Sigmoid colon (tissue), 7 donors: ENCODE data around the gene TMEM220. TPM values are rescaled to one million over a fixed set of nuclear protein-coding genes. Genes with fewer than 3 reads are reported as not detected.
"Not testable (repeated sequence)": the region's sequence is repeated elsewhere in the genome, so short reads cannot be mapped to it uniquely, and the experiment has no call there.

Experiments
- DNase-seq: peaks from one replicate; pipeline ENCODE4 v3.0.0-alpha.2; 2019
- H3K27ac ChIP-seq, 4 donors: fragments of 200-600 bp; sonication (generic); one replicate each; pipeline ENCODE4 v1.5.1; 2016 to 2019; ENCODE audit warnings: mild to moderate bottlenecking in 1 of 4
- H3K27me3 ChIP-seq, 3 donors: fragments of 200-600 bp; sonication (generic); one replicate each; pipeline ENCODE4 v1.5.1; 2019; ENCODE audit warnings: mild to moderate bottlenecking in 1 of 3
- H3K36me3 ChIP-seq, 4 donors: fragments of 200-600 bp; sonication (generic); one replicate each; pipeline ENCODE4 v1.5.1; 2016 to 2019
- H3K4me1 ChIP-seq, 4 donors: fragments of 200-600 bp; sonication (generic); one replicate each; pipeline ENCODE4 v1.5.1; 2017 to 2019
- H3K4me3 ChIP-seq, 4 donors: fragments of 200-600 bp; sonication (generic); one replicate each; pipeline ENCODE4 v1.5.1; 2017 to 2019; ENCODE audit warnings: mild to moderate bottlenecking in 2 of 4, moderate library complexity in 1 of 4
- H3K9me3 ChIP-seq, 4 donors: fragments of 200-600 bp in 3 of 4; sonication (generic) in 3 of 4; one replicate each; pipeline versions ENCODE4 v1.5.1 to v1.6.1; 2013 to 2019
- EP300 ChIP-seq, 4 donors: sonication (generic); formaldehyde crosslinking; IDR thresholded peaks; one replicate each; pipeline ENCODE4 v1.6.1; 2017; ENCODE audit warnings: antibody characterized with exemption in 4 of 4
- POLR2A ChIP-seq, 2 donors: fragments of 450-650 bp; IDR thresholded peaks; one replicate each; pipeline ENCODE4 v1.6.1; 2016; ENCODE audit warnings: antibody characterized with exemption in 2 of 2, mild to moderate bottlenecking in 2 of 2, moderate library complexity in 2 of 2
- POLR2AphosphoS5 ChIP-seq, 4 donors: sonication (generic); formaldehyde crosslinking; IDR thresholded peaks; one replicate each; pipeline ENCODE4 v1.6.1; 2017; ENCODE audit warnings: antibody characterized with exemption in 4 of 4
- WGBS, 2 donors: extraction: QIAGEN DNeasy Blood & Tissue Kit; methylation state at CpG; one replicate each; pipeline ENCODE4 v1.1.7; 2013; 5-methylcytosine and 5-hydroxymethylcytosine counted together
- intact Hi-C: fragments of 100-400 bp; cut with DNase I; formaldehyde crosslinking; loops from one replicate; pipeline ENCODE4 v1.15.1; 2023
- polyA plus RNA-seq, 3 donors: library from polyadenylated mRNA; stranded (reverse); fragments of 200-250 nt; gene quantifications; one replicate each; pipeline ENCODE4 v1.2.3, GENCODE V29; 2013
- total RNA-seq, 4 donors: library from RNA; depleted of rRNA; stranded (reverse); fragments of >200 nt; gene quantifications; one replicate each; pipeline ENCODE4 v1.1.0, GENCODE V29; 2016
- TF ChIP-seq, protein P1 (sequence below), 4 experiments: fragments of 450-650 bp in 3 of 4; fragments of 200-600 bp in 1 of 4; IDR thresholded peaks; one replicate each; pipeline ENCODE4 v1.5.1; 2016 to 2019; ENCODE audit warnings: antibody characterized with exemption in 4 of 4, mild to moderate bottlenecking in 3 of 4, moderate library complexity in 2 of 4
- donor health status: healthy with polysubstance abuse.
- donor health status: Bipolar disorder and iron deficiency.
- donor health status: healthy.

TMEM220 gene
- total and polyA plus RNA-seq, 7 donors = 8.3 to 22.7 (median 13.2) TPM

DNA sequence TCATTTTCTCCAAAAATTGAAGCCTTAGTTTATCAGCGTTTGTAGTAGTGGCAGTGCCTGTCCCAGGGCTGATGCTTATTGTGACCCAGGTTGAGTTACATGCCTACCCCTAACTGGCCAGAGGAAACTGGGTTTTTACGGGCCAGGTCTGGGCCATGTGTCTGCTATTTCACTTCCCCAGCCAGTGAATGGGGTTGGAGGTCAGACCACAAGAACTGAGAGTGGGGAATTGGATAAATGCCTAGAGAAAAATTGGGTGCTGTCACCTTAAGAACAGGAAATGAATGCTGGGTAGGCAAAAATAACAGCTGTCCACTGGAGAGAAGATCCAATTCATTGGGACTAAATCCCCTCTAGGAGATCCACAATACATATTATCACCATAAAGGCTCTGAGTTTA, 27.2 kb downstream of the TMEM220 start:
- H3K27ac ChIP-seq = no peak overlapping the region
- H3K4me1 ChIP-seq = peaks cover 0 to 18% (median 12%) of the 10 kb centered on the region in 4 donors
- no peaks in the 10 kb centered on the region for H3K9me3 ChIP-seq
- TF ChIP-seq POLR2A (IDR thresholded peaks at IDR 0.05) (no peak), EP300 (IDR thresholded peaks at IDR 0.05) (no peak), POLR2AphosphoS5 (IDR thresholded peaks at IDR 0.05) (no peak)
- TF ChIP-seq, protein P1, sequence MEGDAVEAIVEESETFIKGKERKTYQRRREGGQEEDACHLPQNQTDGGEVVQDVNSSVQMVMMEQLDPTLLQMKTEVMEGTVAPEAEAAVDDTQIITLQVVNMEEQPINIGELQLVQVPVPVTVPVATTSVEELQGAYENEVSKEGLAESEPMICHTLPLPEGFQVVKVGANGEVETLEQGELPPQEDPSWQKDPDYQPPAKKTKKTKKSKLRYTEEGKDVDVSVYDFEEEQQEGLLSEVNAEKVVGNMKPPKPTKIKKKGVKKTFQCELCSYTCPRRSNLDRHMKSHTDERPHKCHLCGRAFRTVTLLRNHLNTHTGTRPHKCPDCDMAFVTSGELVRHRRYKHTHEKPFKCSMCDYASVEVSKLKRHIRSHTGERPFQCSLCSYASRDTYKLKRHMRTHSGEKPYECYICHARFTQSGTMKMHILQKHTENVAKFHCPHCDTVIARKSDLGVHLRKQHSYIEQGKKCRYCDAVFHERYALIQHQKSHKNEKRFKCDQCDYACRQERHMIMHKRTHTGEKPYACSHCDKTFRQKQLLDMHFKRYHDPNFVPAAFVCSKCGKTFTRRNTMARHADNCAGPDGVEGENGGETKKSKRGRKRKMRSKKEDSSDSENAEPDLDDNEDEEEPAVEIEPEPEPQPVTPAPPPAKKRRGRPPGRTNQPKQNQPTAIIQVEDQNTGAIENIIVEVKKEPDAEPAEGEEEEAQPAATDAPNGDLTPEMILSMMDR (IDR thresholded peaks at IDR 0.05) = no peak
- H3K4me3 ChIP-seq = no peak overlapping the region
- DNase-seq = no peak
- 58 to 77% methylated on average over 2 of the region's 2 CpGs for WGBS, 2 donors
- H3K27me3 ChIP-seq = no peaks in the 10 kb centered on the region
- peaks cover 5 to 31% (median 21%) of the 10 kb centered on the region in 4 donors for H3K36me3 ChIP-seq
- intact Hi-C loops = no loop called here

DNA sequence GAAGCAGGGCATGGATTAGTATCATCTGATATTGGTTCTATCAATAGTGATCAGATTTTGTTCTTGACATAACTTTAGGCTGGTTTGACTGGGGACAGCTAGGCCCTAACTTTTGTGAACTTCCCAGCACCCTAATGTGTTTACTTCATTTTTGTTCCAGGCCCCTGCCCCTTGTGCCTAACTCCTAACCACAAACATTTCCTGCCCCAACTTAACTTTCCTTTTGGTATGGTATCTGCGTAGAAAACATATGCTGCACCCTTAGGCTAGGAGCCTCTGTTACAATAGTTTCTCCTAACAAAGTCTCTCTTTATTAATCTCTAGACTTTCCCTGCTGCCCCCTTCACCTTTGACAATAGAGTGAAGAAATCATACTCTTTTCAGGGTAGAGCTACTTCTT, 30.0 kb downstream of the TMEM220 start:
- H3K27me3 ChIP-seq = no peaks in the 10 kb centered on the region
- intact Hi-C loops = no loop called here
- peaks cover 0 to 34% (median 24%) of the 10 kb centered on the region in 4 donors for H3K4me1 ChIP-seq
- DNase-seq = no peak
- peaks cover 0 to 11% (median 3%) of the 10 kb centered on the region in 4 donors for H3K36me3 ChIP-seq
- H3K27ac ChIP-seq = no peak overlapping the region
- WGBS, 2 donors = 70 to 88% methylated on average over 1 of the region's 1 CpG
- TF ChIP-seq, protein P1 (IDR thresholded peaks at IDR 0.05) = no peak
- TF ChIP-seq POLR2A (IDR thresholded peaks at IDR 0.05) = no peak
- TF ChIP-seq EP300 (IDR thresholded peaks at IDR 0.05) = no peak
- TF ChIP-seq POLR2AphosphoS5 (IDR thresholded peaks at IDR 0.05) = no peak
- H3K4me3 ChIP-seq = no peak overlapping the region
- no peaks in the 10 kb centered on the region for H3K9me3 ChIP-seq

DNA sequence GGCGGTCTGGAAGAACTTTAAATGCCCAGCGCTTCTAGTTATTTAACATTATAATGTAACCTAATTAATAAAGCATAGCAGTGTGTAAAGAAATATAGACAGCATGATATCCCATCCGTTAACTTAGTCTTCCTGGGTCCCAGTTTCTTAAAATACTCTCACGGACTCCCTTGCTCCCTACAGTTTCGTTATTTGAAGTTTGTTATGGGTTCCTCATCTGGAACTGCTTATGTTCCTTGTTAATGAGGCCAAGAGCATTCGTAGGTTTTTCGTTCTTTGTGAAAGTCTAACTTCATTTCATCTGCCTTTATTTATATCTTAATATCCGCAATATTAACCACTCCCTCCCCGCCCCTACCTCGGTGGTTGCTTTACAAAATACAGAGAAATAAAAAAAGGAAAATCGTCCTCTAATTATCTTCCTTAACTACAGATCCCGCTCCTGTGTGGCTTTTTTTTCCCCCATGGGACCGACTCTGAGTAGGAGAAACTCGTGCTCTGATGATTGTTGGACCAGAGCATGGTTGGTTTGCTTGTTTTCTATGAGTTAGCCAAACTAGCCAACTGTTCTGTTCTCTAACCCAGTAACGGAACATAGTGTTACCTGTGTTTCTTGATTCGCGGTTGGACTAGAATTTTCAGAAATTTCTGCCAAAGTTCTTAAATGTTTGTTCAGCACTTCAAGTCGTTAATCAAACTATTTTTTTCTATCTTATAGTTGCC, 31.6 kb downstream of the TMEM220 start:
- 6 to 16% methylated on average over 18 of the region's 18 CpGs for WGBS, 2 donors
- H3K27ac ChIP-seq = peak overlapping the region; percentile 89 to 97 (median 94)
- no peaks in the 10 kb centered on the region for H3K27me3 ChIP-seq
- H3K4me3 ChIP-seq = peak overlapping the region; percentile 71 to 97 (median 86)
- TF ChIP-seq POLR2AphosphoS5 (IDR thresholded peaks at IDR 0.05) (no peak), POLR2A (IDR thresholded peaks at IDR 0.05) (no peak), EP300 (IDR thresholded peaks at IDR 0.05) (no peak)
- TF ChIP-seq, protein P1 (IDR thresholded peaks at IDR 0.05) = no peak
- H3K36me3 ChIP-seq = peaks cover 0 to 24% (median 3%) of the 10 kb centered on the region in 4 donors
- H3K4me1 ChIP-seq = peaks cover 0 to 34% (median 24%) of the 10 kb centered on the region in 4 donors
- no peak for DNase-seq
- intact Hi-C loops = no loop called here
- no peaks in the 10 kb centered on the region for H3K9me3 ChIP-seq

DNA sequence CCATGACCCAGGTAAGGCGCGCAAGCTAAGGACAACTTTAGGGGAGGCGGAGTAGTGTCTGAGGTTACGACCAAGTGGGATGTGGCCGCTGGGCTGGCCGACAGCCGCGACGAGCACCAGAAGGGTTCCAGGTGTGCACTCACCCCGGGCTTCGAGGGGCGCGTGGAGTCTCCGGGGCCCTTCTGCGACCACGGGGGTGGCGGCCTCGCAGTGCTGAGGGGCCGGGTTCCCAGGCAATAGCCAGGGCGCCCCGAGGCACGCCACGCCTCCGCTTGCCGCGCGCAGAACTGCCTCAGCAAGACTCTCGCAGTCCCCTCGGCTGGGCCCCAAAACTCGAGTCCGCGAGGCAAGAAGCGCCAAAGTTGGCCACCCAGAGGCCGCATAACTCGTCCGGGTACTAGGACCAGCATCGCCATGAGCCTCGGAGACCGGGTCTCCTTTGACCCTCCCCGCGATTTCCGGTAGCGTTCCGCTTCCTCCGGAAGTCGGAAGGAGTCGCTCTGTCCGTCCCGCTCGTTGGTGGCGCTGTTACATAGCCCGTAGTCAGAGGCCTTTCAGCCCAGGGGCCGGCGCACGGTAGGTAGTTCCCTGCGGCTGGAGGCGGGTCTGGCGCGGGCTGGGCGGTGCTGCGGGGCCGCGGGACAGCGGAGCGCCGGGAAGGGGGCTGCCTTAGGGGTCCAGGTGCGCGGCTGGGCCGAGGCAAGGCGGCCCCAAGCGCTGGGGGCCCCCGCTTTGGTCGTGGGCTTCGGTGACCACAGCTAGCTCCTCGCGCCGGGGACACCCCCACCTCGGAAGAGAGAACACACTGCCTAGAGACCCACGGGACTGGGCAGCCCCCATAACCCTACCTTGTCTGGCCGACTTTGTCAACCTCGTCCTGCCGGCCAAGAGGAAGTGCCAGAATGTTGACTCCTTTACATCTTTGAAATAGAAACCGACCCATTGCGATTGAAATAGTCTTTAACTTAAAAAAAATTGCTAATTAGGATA, 32.4 kb downstream of the TMEM220 start, which contains the start of the genes ADPRM and SCO1:
TSS of gene ADPRM (plus strand) at position 503 of the 990 bp plus-strand sequence. CDS start 7,333 bp downstream, outside the sequence.
TSS of gene SCO1 (minus strand) at position 442 of the 990 bp plus-strand sequence. CDS start at position 416, 26 bp downstream.
- H3K36me3 ChIP-seq = peaks cover 0 to 32% (median 10%) of the 10 kb centered on the region in 4 donors
- intact Hi-C loops = loop anchor here (2.0 kb wide), 1 partner anchor 31 kb away; no protein-coding TSS in a partner anchor
- no peaks in the 10 kb centered on the region for H3K9me3 ChIP-seq
- 0% methylated on average over 84 of the region's 84 CpGs for whole genome bisulfite sequencing, 2 donors
- H3K27ac ChIP-seq = peak within 1 kb of the TSS; percentile 89 to 97 (median 94)
- H3K27me3 ChIP-seq = no peaks in the 10 kb centered on the region
- peak within 1 kb of the TSS; percentile 71 to 97 (median 86) for H3K4me3 ChIP-seq
- H3K4me1 ChIP-seq = peaks cover 0 to 34% (median 22%) of the 10 kb centered on the region in 4 donors
- DNase-seq = peak; percentile 96
- TF ChIP-seq, protein P1 (IDR thresholded peaks at IDR 0.05) = peak in 3 of 4 experiments; percentile 20 to 25 (median 21)
- TF ChIP-seq EP300 (IDR thresholded peaks at IDR 0.05) = no peak
- peak; percentile 93 to 97 (median 94) for TF ChIP-seq POLR2AphosphoS5 (IDR thresholded peaks at IDR 0.05)
- TF ChIP-seq POLR2A (IDR thresholded peaks at IDR 0.05) = peak; percentile 81 to 85

DNA sequence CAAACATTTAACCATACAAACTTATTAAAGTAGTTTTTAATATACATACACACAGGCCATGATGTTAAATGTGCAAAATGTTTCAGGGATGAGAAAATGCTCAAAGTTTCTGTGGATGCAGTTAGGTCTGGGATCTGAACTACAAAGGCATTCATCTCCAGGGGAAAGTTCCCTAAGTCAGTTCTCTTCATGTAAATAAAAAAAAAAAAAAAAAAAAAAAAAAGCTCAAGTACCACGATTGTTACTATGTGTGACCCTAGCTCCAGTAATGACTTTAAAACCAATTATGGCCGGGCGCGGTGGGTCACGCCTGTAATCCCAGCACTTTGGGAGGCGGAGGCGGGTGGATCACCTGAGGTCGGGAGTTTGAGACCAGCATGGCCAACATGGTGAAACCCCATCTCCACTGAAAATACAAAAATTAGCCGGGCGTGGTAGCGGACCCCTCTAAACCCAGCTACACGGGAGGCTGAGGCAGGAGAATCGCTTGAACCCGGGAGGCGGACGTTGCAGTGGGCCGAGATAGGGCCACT, 33.9 kb downstream of the TMEM220 start:
- WGBS, 2 donors = 58 to 78% methylated on average over 17 of the region's 17 CpGs
- H3K4me3 ChIP-seq, H3K9me3 ChIP-seq, H3K27ac ChIP-seq, DNase-seq, H3K27me3 ChIP-seq: not testable (repeated sequence)
- Histone ChIP-seq H3K4me1 (peaks cover 0 to 34% (median 21%) of the 10 kb centered on the region in 4 donors), H3K36me3 (peaks cover 2 to 47% (median 24%) of the 10 kb centered on the region in 4 donors)
- intact Hi-C loops = loop anchor here (2.0 kb wide), 1 partner anchor 33 kb away; no protein-coding TSS in a partner anchor
